ENCODE measurements around the gene NISCH.

DNA sequence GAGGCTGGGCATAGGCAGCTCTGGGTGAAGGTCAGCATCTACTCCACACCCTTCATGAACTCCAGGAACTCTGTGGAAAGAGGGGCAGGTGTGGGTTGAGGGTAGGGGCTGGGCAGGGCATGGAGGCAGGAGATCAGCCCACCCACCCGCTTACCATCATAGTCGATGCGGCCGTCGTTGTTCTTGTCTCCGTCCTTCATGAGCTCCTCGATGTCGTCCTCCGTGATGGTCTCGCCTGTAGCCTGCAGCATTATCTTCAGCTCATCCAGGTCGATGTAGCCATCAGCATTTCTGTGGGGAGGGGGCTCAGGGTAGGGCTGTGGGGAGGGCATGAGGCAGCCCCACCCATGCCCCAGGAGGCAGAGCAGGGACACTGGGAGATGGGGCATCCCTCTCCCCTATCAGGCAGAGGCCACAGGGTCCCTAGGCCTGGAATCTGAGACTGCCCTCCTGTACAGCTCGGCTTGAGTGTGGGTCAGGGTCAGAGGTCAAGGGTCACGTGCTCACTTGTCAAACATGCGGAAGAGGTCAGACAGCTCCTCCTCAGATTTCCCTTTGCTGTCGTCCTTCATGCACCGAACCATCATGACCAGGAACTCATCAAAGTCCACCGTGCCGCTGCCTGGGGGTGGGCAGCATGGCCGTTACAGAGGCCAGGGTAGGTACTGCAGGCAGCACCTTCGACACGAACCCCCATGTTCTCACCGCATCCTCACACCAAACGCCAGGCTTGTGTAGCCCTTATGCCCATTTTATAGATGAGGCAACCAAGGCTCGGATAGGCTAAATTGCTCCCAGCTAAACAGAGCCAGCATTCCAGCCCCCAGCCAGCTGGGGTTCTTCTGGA lies 3.9 kb upstream of the NISCH start:
- TF ChIP-seq, protein P1, sequence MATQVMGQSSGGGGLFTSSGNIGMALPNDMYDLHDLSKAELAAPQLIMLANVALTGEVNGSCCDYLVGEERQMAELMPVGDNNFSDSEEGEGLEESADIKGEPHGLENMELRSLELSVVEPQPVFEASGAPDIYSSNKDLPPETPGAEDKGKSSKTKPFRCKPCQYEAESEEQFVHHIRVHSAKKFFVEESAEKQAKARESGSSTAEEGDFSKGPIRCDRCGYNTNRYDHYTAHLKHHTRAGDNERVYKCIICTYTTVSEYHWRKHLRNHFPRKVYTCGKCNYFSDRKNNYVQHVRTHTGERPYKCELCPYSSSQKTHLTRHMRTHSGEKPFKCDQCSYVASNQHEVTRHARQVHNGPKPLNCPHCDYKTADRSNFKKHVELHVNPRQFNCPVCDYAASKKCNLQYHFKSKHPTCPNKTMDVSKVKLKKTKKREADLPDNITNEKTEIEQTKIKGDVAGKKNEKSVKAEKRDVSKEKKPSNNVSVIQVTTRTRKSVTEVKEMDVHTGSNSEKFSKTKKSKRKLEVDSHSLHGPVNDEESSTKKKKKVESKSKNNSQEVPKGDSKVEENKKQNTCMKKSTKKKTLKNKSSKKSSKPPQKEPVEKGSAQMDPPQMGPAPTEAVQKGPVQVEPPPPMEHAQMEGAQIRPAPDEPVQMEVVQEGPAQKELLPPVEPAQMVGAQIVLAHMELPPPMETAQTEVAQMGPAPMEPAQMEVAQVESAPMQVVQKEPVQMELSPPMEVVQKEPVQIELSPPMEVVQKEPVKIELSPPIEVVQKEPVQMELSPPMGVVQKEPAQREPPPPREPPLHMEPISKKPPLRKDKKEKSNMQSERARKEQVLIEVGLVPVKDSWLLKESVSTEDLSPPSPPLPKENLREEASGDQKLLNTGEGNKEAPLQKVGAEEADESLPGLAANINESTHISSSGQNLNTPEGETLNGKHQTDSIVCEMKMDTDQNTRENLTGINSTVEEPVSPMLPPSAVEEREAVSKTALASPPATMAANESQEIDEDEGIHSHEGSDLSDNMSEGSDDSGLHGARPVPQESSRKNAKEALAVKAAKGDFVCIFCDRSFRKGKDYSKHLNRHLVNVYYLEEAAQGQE (IDR thresholded peaks at IDR 0.05; ENCODE audit: low read depth): no peak
- no peak for TF ChIP-seq EP300 (IDR thresholded peaks at IDR 0.05; ENCODE audit: borderline replicate concordance)
- TF ChIP-seq, protein P2, sequence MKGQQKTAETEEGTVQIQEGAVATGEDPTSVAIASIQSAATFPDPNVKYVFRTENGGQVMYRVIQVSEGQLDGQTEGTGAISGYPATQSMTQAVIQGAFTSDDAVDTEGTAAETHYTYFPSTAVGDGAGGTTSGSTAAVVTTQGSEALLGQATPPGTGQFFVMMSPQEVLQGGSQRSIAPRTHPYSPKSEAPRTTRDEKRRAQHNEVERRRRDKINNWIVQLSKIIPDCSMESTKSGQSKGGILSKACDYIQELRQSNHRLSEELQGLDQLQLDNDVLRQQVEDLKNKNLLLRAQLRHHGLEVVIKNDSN (IDR thresholded peaks at IDR 0.05): no peak
- no peak for TF ChIP-seq CEBPB (IDR thresholded peaks at IDR 0.05)
- TF ChIP-seq, protein P3, sequence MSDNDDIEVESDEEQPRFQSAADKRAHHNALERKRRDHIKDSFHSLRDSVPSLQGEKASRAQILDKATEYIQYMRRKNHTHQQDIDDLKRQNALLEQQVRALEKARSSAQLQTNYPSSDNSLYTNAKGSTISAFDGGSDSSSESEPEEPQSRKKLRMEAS (IDR thresholded peaks at IDR 0.05): no peak

Measured in Ishikawa (cell line).